ENCODE data around the gene TMIE. TPM values are rescaled to one million over a fixed set of nuclear protein-coding genes. Genes with fewer than 3 reads are reported as not detected.
"Not testable (repeated sequence)": the region's sequence is repeated elsewhere in the genome, so short reads cannot be mapped to it uniquely, and the experiment has no call there.

Gene TMIE
- total and polyA plus RNA-seq, 7 donors: 0.63 to 1.8 (median 1.3) TPM; not detected in 3

GRCh38 chr3:46733026-46733800 lies 32.0 kb downstream of the TMIE start:
- H3K4me3 ChIP-seq: no peak overlapping the region
- no peaks in the 10 kb centered on the region for H3K27me3 ChIP-seq
- WGBS, 2 donors: 84 to 87% methylated on average over 9 of the region's 9 CpGs
- intact Hi-C loops (cut with DNase I): no loop called here
- no peak overlapping the region for H3K27ac ChIP-seq
- no peaks in the 10 kb centered on the region for H3K36me3 ChIP-seq
- no peaks in the 10 kb centered on the region for H3K4me1 ChIP-seq
- TF ChIP-seq EP300 (IDR thresholded peaks at IDR 0.05): no peak
- no peak for TF ChIP-seq POLR2AphosphoS5 (IDR thresholded peaks at IDR 0.05)
- no peak for TF ChIP-seq POLR2A (IDR thresholded peaks at IDR 0.05)
- no peak for TF ChIP-seq CTCF (IDR thresholded peaks at IDR 0.05)
- DNase-seq: no peak
- no peaks in the 10 kb centered on the region for H3K9me3 ChIP-seq

- Histone ChIP-seq H3K4me1 (no peaks in the 10 kb centered on the region), H3K27ac (no peak overlapping the region), H3K9me3 (no peaks in the 10 kb centered on the region), H3K36me3 (no peaks in the 10 kb centered on the region), H3K4me3 (no peak overlapping the region), H3K27me3 (no peaks in the 10 kb centered on the region)
- WGBS, 2 donors: 71 to 73% methylated on average over 4 of the region's 4 CpGs
- TF ChIP-seq POLR2AphosphoS5 (IDR thresholded peaks at IDR 0.05): no peak
- TF ChIP-seq CTCF (IDR thresholded peaks at IDR 0.05): no peak
- no peak for TF ChIP-seq EP300 (IDR thresholded peaks at IDR 0.05)
- TF ChIP-seq POLR2A (IDR thresholded peaks at IDR 0.05): no peak
- intact Hi-C loops (cut with DNase I): no loop called here
- DNase-seq: no peak
These were observed 33.6 kb downstream of the TMIE start for GRCh38 chr3:46734773-46735172.

GRCh38 chr3:46736006-46736872 lies 35.0 kb downstream of the TMIE start:
- TF ChIP-seq CTCF (IDR thresholded peaks at IDR 0.05): no peak
- 87% methylated on average over 20 of the region's 20 CpGs for WGBS, 2 donors
- Histone ChIP-seq H3K4me3 (no peak overlapping the region), H3K27ac (no peak overlapping the region), H3K9me3 (no peaks in the 10 kb centered on the region), H3K36me3 (no peaks in the 10 kb centered on the region), H3K27me3 (no peaks in the 10 kb centered on the region), H3K4me1 (no peaks in the 10 kb centered on the region)
- intact Hi-C loops (cut with DNase I): no loop called here
- DNase-seq: no peak

- DNase-seq: no peak
These were observed 36.1 kb downstream of the TMIE start for GRCh38 chr3:46737329-46737731.

GRCh38 chr3:46739565-46739964 lies 38.4 kb downstream of the TMIE start:
- H3K4me3 ChIP-seq; intact Hi-C loops (cut with DNase I): not testable (repeated sequence)
- 97% methylated on average over 3 of the region's 3 CpGs for WGBS, 2 donors

More at GRCh38 chr3:46737329-46737731, 36.1 kb downstream of the TMIE start:
- H3K4me1 ChIP-seq: no peaks in the 10 kb centered on the region
- H3K36me3 ChIP-seq: no peaks in the 10 kb centered on the region
- no peak overlapping the region for H3K4me3 ChIP-seq
- no peaks in the 10 kb centered on the region for H3K27me3 ChIP-seq
- H3K27ac ChIP-seq: no peak overlapping the region
- 16 to 58% methylated on average over 4 of the region's 4 CpGs for WGBS, 2 donors
- intact Hi-C loops (cut with DNase I): no loop called here
- TF ChIP-seq CTCF (IDR thresholded peaks at IDR 0.05): no peak
- no peak for TF ChIP-seq POLR2A (IDR thresholded peaks at IDR 0.05)
- H3K9me3 ChIP-seq: no peaks in the 10 kb centered on the region

More at GRCh38 chr3:46739565-46739964, 38.4 kb downstream of the TMIE start:
- not testable (repeated sequence) for H3K4me1 ChIP-seq, H3K36me3 ChIP-seq, H3K27ac ChIP-seq, H3K9me3 ChIP-seq, DNase-seq, H3K27me3 ChIP-seq
